Measurements from ENCODE around the gene SDK1.

DNA sequence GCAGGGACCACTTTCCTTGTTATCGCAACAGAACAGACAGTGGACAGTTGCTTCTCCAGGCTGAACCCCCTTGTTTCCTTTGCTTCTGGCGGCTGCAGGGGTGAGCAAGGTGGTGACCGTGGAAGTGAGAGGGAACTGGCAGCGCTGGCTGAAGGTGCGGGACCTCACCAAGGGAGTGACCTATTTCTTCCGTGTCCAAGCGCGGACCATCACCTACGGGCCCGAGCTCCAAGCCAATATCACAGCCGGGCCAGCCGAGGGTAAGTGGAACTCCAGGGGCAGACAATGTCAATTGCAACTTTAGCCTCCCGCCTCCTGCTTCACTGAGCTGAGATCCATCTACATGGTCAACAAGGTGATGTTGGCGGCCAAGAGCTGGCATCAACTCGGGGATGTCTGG lies 919.0 kb downstream of the SDK1 start:
- TF ChIP-seq, protein P1, sequence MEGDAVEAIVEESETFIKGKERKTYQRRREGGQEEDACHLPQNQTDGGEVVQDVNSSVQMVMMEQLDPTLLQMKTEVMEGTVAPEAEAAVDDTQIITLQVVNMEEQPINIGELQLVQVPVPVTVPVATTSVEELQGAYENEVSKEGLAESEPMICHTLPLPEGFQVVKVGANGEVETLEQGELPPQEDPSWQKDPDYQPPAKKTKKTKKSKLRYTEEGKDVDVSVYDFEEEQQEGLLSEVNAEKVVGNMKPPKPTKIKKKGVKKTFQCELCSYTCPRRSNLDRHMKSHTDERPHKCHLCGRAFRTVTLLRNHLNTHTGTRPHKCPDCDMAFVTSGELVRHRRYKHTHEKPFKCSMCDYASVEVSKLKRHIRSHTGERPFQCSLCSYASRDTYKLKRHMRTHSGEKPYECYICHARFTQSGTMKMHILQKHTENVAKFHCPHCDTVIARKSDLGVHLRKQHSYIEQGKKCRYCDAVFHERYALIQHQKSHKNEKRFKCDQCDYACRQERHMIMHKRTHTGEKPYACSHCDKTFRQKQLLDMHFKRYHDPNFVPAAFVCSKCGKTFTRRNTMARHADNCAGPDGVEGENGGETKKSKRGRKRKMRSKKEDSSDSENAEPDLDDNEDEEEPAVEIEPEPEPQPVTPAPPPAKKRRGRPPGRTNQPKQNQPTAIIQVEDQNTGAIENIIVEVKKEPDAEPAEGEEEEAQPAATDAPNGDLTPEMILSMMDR (IDR thresholded peaks at IDR 0.05) = no peak
- TF ChIP-seq POLR2A (IDR thresholded peaks at IDR 0.05) = no peak

All from uterus (tissue), 2 donors.